Keratinocyte (primary cell): ENCODE results near the gene CNTNAP2. TPM values are rescaled to one million over a fixed set of nuclear protein-coding genes. Genes with fewer than 3 reads are reported as not detected.

Experiments used
- DNase-seq: peaks from one replicate; pipeline ENCODE4 v3.0.0-alpha.2; 2011; ENCODE audit warnings: low read depth, missing footprints, low spot score
- FAIRE-seq: peaks from 2 replicates; lab custom pipeline; 2011; peaks lifted over from hg19 to GRCh38; lab: Jason Lieb, UNC
- H2AFZ ChIP-seq: 2 replicates; pipeline ENCODE4 v1.6.0; 2012; ENCODE audit warnings: low read length, control low read depth, inconsistent platforms; ENCODE audit not compliant: control insufficient read depth
- H3K27ac ChIP-seq: 2 replicates; pipeline ENCODE4 v1.5.1; 2011; ENCODE audit warnings: low read length; ENCODE audit not compliant: control insufficient read depth, insufficient read depth
- H3K27me3 ChIP-seq: 3 replicates; pipeline ENCODE4 v1.6.0; 2011; ENCODE audit warnings: low read length; ENCODE audit not compliant: control insufficient read depth, insufficient read depth; ENCODE audit errors: extremely low read depth
- H3K36me3 ChIP-seq, 2 experiments: 2 replicates in 1 of 2; 3 replicates in 1 of 2; pipeline ENCODE4 v1.5.1; 2011; ENCODE audit warnings: low read length in 2 of 2, mild to moderate bottlenecking in 1 of 2; ENCODE audit not compliant: control insufficient read depth in 2 of 2, insufficient read depth in 2 of 2; ENCODE audit errors: extremely low read depth in 1 of 2
- H3K4me1 ChIP-seq: 3 replicates; pipeline ENCODE4 v1.5.1; 2011; ENCODE audit warnings: low read length; ENCODE audit not compliant: control insufficient read depth, insufficient read depth; ENCODE audit errors: extremely low read depth
- H3K4me2 ChIP-seq: 3 replicates; pipeline ENCODE4 v1.6.0; 2011; ENCODE audit warnings: low read depth, low read length; ENCODE audit not compliant: control insufficient read depth, insufficient read depth; ENCODE audit errors: extremely low read depth
- H3K4me3 ChIP-seq, 3 experiments: fragments of 200-600 bp in 1 of 3; sonication (generic) in 1 of 3; 2 replicates in 2 of 3; 3 replicates in 1 of 3; pipeline ENCODE4 v1.5.1; 2011 to 2016; ENCODE audit warnings: low read length in 3 of 3, mild to moderate bottlenecking in 3 of 3, control low read depth in 2 of 3, inconsistent platforms in 1 of 3, low read depth in 1 of 3, mixed read lengths in 1 of 3, mixed run types in 1 of 3, moderate library complexity in 1 of 3; ENCODE audit not compliant: control insufficient read depth in 2 of 3, insufficient read depth in 2 of 3; ENCODE audit errors: extremely low read depth in 1 of 3
- H3K79me2 ChIP-seq: 2 replicates; pipeline ENCODE4 v1.6.0; 2012; ENCODE audit warnings: low read length; ENCODE audit not compliant: control insufficient read depth, insufficient read depth
- H3K9ac ChIP-seq: 3 replicates; pipeline ENCODE4 v1.6.0; 2011; ENCODE audit warnings: low read length; ENCODE audit not compliant: control insufficient read depth, insufficient read depth; ENCODE audit errors: extremely low read depth
- H3K9me1 ChIP-seq: 3 replicates; pipeline ENCODE4 v1.6.0; 2011; ENCODE audit warnings: low read length; ENCODE audit not compliant: control insufficient read depth, insufficient read depth; ENCODE audit errors: extremely low read depth
- H3K9me3 ChIP-seq: 2 replicates; pipeline ENCODE4 v1.5.1; 2012; ENCODE audit warnings: low read depth, low read length; ENCODE audit not compliant: control insufficient read depth
- H4K20me1 ChIP-seq: 3 replicates; pipeline ENCODE4 v1.6.0; 2011; ENCODE audit warnings: low read length; ENCODE audit not compliant: control insufficient read depth, insufficient read depth; ENCODE audit errors: extremely low read depth
- EZH2 ChIP-seq: IDR thresholded peaks from one replicate; pipeline ENCODE4 v1.6.1; 2012; ENCODE audit warnings: inconsistent platforms, mild to moderate bottlenecking, low read length, moderate library complexity
- dilution Hi-C: fragments of 300-500 bp; cut with MboI; formaldehyde crosslinking; loops from one replicate; pipeline ENCODE4 v1.7.0; 2020; ENCODE audit warnings: low sequenced_read_pairs; ENCODE audit not compliant: extremely low pct_ligation_motif_present
- polyA plus RNA-seq, 5 experiments: library from polyadenylated mRNA; depleted of rRNA in 3 of 5; stranded (reverse) in 3 of 5; stranded (forward) in 1 of 5; unstranded in 1 of 5; fragments of >200 nt; gene quantifications; 1 replicate in 1 of 5; 2 replicates in 3 of 5; 3 replicates in 1 of 5; pipeline versions ENCODE4 v1.2.1 to v1.2.3, GENCODE V29; 2011 to 2012; ENCODE audit warnings: missing spikeins in 2 of 5, low read depth in 1 of 5, low replicate concordance in 1 of 5
- TF ChIP-seq, protein P1 (sequence below), 3 experiments: IDR thresholded peaks in 1 of 3; conservative IDR thresholded peaks in 1 of 3; optimal IDR thresholded peaks in 1 of 3; 2 replicates in 2 of 3; 3 replicates in 1 of 3; pipeline versions ENCODE3 to v1.5.1; 2011; ENCODE audit warnings: low read length in 3 of 3, mild to moderate bottlenecking in 3 of 3, moderate library complexity in 2 of 3, control low read depth in 1 of 3, inconsistent platforms in 1 of 3; ENCODE audit not compliant: insufficient read depth in 2 of 3; ENCODE audit errors: extremely low read depth in 1 of 3

The CNTNAP2 gene
- polyA plus RNA-seq, 1 donor (not counting 4 experiments of a cell fraction or from before 2014, with no cell fraction given) = 1.4 TPM

GRCh38 chr7:146735992-146736391 is 619.4 kb downstream of the CNTNAP2 start:
- H3K4me1 ChIP-seq = no peaks in the 10 kb centered on the region
- H3K79me2 ChIP-seq = no peaks in the 10 kb centered on the region
- no peaks in the 10 kb centered on the region for H3K9me1 ChIP-seq
- FAIRE-seq (no peak), DNase-seq (no peak)
- H3K9ac ChIP-seq = no peak overlapping the region
- H3K27me3 ChIP-seq = no peaks in the 10 kb centered on the region
- H2AFZ ChIP-seq = no peak overlapping the region
- dilution Hi-C loops = no loop called here
- H3K4me2 ChIP-seq = no peak overlapping the region
- H3K36me3 ChIP-seq = no peaks in the 10 kb centered on the region
- no peak overlapping the region for H3K27ac ChIP-seq
- H4K20me1 ChIP-seq = no peaks in the 10 kb centered on the region
- TF ChIP-seq, protein P1, sequence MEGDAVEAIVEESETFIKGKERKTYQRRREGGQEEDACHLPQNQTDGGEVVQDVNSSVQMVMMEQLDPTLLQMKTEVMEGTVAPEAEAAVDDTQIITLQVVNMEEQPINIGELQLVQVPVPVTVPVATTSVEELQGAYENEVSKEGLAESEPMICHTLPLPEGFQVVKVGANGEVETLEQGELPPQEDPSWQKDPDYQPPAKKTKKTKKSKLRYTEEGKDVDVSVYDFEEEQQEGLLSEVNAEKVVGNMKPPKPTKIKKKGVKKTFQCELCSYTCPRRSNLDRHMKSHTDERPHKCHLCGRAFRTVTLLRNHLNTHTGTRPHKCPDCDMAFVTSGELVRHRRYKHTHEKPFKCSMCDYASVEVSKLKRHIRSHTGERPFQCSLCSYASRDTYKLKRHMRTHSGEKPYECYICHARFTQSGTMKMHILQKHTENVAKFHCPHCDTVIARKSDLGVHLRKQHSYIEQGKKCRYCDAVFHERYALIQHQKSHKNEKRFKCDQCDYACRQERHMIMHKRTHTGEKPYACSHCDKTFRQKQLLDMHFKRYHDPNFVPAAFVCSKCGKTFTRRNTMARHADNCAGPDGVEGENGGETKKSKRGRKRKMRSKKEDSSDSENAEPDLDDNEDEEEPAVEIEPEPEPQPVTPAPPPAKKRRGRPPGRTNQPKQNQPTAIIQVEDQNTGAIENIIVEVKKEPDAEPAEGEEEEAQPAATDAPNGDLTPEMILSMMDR (optimal IDR thresholded peaks at IDR 0.05 in 1 of 3, IDR thresholded peaks at IDR 0.05 in 1 of 3, conservative IDR thresholded peaks at IDR 0.05 in 1 of 3; ENCODE audit: extremely low read depth in 1 of 3, insufficient read depth in 2 of 3, low read length in 3 of 3) = no peak
- no peak for TF ChIP-seq EZH2
- peaks cover 5% of the 10 kb centered on the region for H3K9me3 ChIP-seq
- H3K4me3 ChIP-seq = no peak overlapping the region

- Histone ChIP-seq H3K9me3 (peaks cover 5% of the 10 kb centered on the region), H3K27me3 (no peaks in the 10 kb centered on the region), H3K9ac (no peak overlapping the region), H3K79me2 (no peaks in the 10 kb centered on the region), H3K4me3 (no peak overlapping the region), H4K20me1 (no peaks in the 10 kb centered on the region), H3K4me2 (no peak overlapping the region), H2AFZ (no peak overlapping the region), H3K27ac (no peak overlapping the region), H3K36me3 (no peaks in the 10 kb centered on the region), H3K4me1 (no peaks in the 10 kb centered on the region), H3K9me1 (no peaks in the 10 kb centered on the region)
- FAIRE-seq (no peak), DNase-seq (no peak)
- dilution Hi-C loops = no loop called here
- TF ChIP-seq, protein P1 (optimal IDR thresholded peaks at IDR 0.05 in 1 of 3, IDR thresholded peaks at IDR 0.05 in 1 of 3, conservative IDR thresholded peaks at IDR 0.05 in 1 of 3; ENCODE audit: extremely low read depth in 1 of 3, insufficient read depth in 2 of 3, low read length in 3 of 3) = no peak
- no peak for TF ChIP-seq EZH2
Observed at GRCh38 chr7:146736446-146737190, 620.0 kb downstream of the CNTNAP2 start.
